Activated naive CD8-positive, alpha-beta T cell (primary cell): ENCODE measurements around the gene C5AR1.
A peak's percentile ranks its signal among the peaks of the same experiment; 100 is the strongest.
"Not testable (repeated sequence)": the region's sequence is repeated elsewhere in the genome, so short reads cannot be mapped to it uniquely, and the experiment has no call there.

ENCODE experiments used
- H3K27ac Mint-ChIP-seq: one replicate; pipeline ENCODE4 v1.8.0; 2021; ENCODE audit warnings: mixed read lengths
- H3K27me3 Mint-ChIP-seq: one replicate; pipeline ENCODE4 v1.8.0; 2021; ENCODE audit warnings: mixed read lengths
- H3K36me3 Mint-ChIP-seq: one replicate; pipeline ENCODE4 v1.8.0; 2021; ENCODE audit warnings: mixed read lengths
- H3K4me1 Mint-ChIP-seq: one replicate; pipeline ENCODE4 v1.8.0; 2021; ENCODE audit warnings: low read depth, mixed read lengths
- H3K4me3 Mint-ChIP-seq: one replicate; pipeline ENCODE4 v1.8.0; 2021; ENCODE audit warnings: mild to moderate bottlenecking, mixed read lengths
- H3K9me3 Mint-ChIP-seq: one replicate; pipeline ENCODE4 v1.8.0; 2021; ENCODE audit warnings: low read depth, mixed read lengths

Gene C5AR1

DNA sequence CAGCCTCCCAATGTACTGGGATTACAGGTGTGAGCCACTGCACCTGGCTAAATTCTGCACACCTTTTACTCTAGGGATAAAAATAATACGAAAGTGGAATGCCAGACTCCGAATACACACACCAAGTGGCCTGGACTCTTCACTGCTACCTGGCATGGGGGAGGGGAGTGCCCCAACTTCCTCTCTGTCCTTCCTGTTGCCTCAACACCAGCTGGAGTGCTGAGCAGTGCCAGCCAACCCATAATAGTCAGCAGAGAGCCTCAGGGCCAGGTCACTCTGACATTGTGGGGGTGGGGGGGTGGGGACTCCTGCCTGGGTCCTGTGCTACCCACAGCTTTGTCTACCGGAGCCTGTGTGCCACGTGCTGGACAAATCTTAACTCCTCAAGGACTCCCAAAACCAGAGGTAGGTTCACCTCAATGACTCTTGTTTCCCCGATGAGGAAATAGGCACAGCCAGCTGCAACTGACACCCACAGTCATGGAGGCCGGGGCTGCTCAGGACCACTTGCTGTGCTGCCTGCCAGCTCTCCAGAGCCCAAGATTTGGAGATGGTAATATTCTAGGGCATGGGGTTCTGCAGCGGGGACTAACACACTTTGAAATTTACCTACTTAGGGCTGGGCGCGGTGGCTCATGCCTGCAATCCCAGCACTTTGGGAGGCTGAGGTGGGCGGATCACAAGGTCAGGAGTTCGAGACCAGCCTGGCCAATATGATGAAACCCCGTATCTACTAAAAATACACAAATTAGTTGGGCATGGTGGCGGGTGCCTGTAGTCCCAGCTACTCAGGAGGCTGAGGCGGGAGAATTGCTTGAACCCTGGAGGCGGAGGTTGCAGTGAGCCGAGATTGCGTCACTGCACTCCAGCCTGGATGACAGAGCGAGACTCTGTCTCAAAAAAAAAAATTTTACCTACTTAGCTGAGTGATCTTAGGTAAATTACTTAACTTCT lies 27.4 kb downstream of the C5AR1 start:
- H3K36me3 Mint-ChIP-seq, H3K9me3 Mint-ChIP-seq, H3K4me3 Mint-ChIP-seq, H3K4me1 Mint-ChIP-seq, H3K27ac Mint-ChIP-seq, H3K27me3 Mint-ChIP-seq: not testable (repeated sequence)

DNA sequence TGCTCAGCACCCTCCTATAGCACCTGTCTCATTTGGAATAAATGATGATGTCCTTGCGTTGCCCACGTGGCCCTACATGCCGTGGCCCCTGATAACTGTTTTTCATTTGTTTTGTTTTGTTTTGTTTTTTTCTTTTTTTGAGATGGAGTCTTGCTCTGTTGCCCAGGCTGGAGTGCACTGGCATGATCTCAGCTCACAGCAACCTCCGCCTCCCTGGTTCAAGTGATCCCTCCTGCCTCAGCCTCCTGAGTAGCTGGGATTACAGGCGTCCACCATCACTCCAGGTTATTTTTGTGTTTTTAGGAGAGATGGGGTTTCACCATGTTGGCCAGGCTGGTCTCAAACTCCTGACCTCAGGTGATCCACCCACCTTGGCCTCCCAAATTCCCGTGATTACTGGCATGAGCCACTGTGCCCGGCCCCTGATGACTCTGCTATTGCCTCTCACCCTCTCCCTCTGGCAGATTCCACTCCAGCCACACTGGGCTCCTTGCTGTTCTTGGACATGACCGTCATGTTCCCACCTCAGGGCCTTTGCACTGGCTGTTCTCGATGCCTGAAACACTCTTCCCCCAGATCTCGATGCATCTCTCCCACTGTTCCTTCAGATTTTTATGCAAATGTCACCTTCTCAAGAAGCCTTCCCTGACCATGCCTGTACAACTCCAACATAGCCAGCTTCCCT lies 29.7 kb downstream of the C5AR1 start:
- no peaks in the 10 kb centered on the region for H3K9me3 Mint-ChIP-seq
- H3K4me1 Mint-ChIP-seq = peaks cover 5% of the 10 kb centered on the region
- H3K36me3 Mint-ChIP-seq = no peaks in the 10 kb centered on the region
- H3K4me3 Mint-ChIP-seq = no peak overlapping the region
- H3K27me3 Mint-ChIP-seq = no peaks in the 10 kb centered on the region
- no peak overlapping the region for H3K27ac Mint-ChIP-seq

DNA sequence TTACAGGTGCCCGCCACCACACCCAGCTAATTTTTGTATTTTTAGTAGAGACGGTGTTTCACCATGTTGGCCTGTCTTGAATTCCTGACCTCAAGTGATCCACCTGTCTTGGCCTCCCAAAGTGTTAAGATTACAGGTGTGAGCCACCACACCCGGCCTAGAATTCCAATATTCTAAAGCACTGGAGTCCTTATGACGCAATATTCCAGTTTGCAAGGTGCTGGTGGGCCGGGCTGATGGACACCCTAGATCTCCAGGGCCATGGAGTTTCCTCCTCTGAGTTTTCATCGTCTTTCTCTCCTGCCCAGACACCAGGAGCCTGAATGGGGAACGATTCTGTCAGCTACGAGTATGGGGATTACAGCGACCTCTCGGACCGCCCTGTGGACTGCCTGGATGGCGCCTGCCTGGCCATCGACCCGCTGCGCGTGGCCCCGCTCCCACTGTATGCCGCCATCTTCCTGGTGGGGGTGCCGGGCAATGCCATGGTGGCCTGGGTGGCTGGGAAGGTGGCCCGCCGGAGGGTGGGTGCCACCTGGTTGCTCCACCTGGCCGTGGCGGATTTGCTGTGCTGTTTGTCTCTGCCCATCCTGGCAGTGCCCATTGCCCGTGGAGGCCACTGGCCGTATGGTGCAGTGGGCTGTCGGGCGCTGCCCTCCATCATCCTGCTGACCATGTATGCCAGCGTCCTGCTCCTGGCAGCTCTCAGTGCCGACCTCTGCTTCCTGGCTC lies 31.0 kb downstream of the C5AR1 start:
- Mint-ChIP-seq H3K27ac (no peak overlapping the region), H3K4me3 (no peak overlapping the region), H3K9me3 (no peaks in the 10 kb centered on the region), H3K27me3 (no peaks in the 10 kb centered on the region), H3K36me3 (no peaks in the 10 kb centered on the region), H3K4me1 (peaks cover 5% of the 10 kb centered on the region)

DNA sequence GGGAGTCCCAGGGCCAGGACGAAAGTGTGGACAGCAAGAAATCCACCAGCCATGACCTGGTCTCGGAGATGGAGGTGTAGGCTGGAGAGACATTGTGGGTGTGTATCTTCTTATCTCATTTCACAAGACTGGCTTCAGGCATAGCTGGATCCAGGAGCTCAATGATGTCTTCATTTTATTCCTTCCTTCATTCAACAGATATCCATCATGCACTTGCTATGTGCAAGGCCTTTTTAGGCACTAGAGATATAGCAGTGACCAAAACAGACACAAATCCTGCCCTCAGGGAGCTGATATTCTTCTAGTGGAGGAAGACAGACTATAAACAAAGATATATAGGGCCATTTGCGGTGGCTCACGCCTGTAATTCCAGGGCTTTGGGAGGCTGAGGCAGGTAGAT lies 32.1 kb downstream of the C5AR1 start:
- Mint-ChIP-seq H3K27me3 (no peaks in the 10 kb centered on the region), H3K36me3 (no peaks in the 10 kb centered on the region)

DNA sequence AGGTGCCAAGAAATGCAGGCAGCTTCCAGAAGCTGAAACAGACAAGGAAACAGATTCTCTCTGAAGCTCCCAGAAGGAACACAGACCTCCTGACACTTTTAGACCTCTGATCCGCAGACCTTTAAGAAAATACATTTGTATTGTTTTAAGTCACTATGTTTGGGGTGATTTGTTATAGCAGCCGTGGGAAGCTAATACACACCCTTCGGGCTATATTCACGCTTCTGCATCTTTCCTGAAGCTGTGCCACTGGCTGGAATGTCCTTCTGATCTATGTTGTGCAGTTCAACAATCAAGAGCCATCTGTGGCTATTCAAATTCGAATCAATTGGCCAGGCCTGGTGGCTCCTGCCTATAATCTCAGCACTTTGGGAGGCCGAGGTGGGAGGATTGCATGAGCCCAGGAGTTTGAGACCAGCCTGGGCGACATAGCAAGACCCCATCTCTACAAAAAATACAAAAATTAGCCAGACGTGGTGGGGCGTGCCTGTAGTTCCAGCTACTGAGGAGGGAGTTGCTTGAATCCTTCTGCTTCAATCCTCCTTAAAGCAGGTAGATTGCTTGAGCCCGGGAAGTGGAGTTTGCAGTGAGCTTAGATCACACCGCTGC lies 33.6 kb downstream of the C5AR1 start:
- H3K27me3 Mint-ChIP-seq = no peaks in the 10 kb centered on the region
- H3K27ac Mint-ChIP-seq = no peak overlapping the region
- no peak overlapping the region for H3K4me3 Mint-ChIP-seq
- no peaks in the 10 kb centered on the region for H3K9me3 Mint-ChIP-seq
- H3K4me1 Mint-ChIP-seq = peaks cover under 1% of the 10 kb centered on the region
- H3K36me3 Mint-ChIP-seq = no peaks in the 10 kb centered on the region

More for the DNA sequence above, 32.1 kb downstream of the C5AR1 start:
- H3K4me3 Mint-ChIP-seq = no peak overlapping the region
- H3K27ac Mint-ChIP-seq = no peak overlapping the region
- no peaks in the 10 kb centered on the region for H3K9me3 Mint-ChIP-seq
- peaks cover under 1% of the 10 kb centered on the region for H3K4me1 Mint-ChIP-seq

DNA sequence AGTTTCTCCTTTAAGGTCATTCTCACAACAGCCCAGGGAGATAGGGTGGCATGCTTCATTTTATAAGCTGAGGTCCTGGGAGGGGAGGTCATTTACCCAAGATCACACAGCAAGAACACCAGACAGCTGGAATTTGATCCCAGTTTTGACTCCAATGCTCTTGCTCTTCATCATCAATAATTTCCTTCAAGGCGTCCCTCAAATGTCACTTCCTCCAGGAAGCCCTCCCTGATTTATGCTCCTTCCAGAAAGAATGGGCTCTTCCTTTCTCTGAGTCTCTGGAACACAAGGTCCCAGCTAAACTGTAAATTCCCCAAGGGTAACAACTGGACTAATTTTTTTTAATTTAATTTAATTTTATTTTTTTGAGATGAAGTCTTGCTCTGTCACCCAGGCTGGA lies 34.8 kb downstream of the C5AR1 start:
- Mint-ChIP-seq H3K27ac (no peak overlapping the region), H3K27me3 (no peaks in the 10 kb centered on the region), H3K4me1 (peaks cover 10% of the 10 kb centered on the region), H3K9me3 (no peaks in the 10 kb centered on the region), H3K36me3 (no peaks in the 10 kb centered on the region), H3K4me3 (no peak overlapping the region)

DNA sequence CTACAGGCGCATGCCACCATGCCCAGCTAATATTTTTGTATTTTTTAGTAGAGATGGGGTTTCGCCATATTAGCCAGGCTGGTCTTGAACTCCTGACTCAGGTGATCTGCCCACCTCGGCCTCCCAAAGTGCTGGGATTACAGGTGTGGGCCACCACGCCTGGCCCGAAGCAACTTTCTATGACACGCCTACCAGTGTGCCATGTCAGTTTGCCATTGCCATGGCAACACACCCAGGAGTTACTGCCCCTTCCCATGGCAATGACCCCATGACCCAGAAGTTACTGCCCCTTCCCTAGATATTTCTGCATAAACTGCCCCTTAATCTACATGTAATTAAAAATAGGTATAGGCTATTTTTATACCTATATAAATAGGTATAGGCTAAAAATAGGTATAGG lies 36.4 kb downstream of the C5AR1 start:
- not testable (repeated sequence) for H3K27me3 Mint-ChIP-seq, H3K36me3 Mint-ChIP-seq, H3K4me3 Mint-ChIP-seq, H3K9me3 Mint-ChIP-seq, H3K27ac Mint-ChIP-seq
- peaks cover 23% of the 10 kb centered on the region for H3K4me1 Mint-ChIP-seq

DNA sequence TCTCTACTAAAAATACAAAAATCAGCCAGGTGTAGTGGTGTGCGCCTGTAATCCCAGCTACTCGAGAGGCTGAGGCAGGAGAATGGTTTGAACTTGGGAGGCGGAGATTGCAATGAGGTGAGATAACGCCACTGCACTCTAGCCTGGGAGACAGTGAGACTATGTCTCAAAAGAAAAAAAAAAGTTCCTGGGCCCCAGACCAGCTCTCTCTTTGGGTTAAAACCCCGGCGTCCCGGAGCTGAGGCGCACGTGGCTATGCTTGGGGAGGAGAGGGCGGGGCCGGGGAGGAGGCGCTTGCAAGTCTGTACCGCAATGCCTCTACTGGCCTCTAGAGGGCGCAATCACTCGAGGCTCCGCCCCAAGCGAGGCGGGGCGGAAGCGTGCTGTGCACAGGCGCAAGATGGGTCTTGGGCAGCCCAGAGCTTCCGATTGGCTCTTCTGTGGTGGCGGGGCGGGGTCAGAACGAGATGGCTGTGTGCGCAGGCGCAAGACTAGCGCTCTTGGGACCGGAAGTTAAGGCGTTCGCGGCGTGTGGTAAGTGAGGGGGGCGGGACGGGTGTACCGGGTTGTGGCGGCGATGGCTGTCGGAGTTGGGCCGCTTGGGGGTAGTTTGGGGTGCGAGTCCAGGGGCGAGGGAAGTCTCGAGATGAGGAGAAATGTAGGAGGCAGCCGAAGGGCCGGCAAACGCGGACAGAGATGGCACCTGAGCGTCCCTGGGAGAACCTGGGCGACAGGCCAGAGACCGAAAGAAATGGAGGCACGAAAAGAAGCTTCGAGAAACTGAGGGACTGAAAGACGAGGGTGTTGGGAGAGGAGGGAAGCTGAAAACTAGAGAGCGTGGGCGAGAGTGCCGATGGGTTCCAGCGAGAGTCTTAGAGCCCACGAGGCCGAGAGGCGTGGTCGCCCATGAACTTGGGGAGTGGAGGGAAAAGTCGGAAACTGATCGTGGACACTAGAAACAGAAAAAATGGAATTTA lies 39.4 kb downstream of the C5AR1 start, which contains the start of gene DHX34:
TSS of gene DHX34 (plus strand) at position 497 of the 977 bp plus-strand sequence. CDS start 3,716 bp downstream, outside the sequence.
- Mint-ChIP-seq H3K9me3 (no peaks in the 10 kb centered on the region), H3K4me3 (peak within 1 kb of the TSS; percentile 97), H3K4me1 (peaks cover 40% of the 10 kb centered on the region), H3K27ac (peak within 1 kb of the TSS; percentile 96), H3K27me3 (no peaks in the 10 kb centered on the region), H3K36me3 (peaks cover 10% of the 10 kb centered on the region)

DNA sequence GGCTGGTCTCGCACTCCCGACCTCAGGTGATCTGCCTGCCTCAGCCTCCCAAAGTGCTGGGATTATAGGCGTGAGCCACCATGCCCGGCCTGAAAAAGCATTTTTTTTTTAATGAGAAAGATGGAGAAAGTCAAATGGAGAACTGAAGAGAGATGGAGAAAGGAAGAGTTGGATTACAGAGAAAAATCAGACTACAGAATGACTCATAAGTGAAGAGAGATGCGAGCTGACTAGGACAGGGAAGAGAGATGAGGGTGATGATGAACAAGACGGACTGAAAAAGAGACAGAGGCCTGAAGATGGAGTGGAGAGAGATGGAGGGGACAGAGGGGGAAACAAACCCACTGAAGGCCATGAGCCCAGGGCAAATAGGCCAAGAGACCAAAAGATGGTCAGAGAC lies 41.0 kb downstream of the C5AR1 start:
- H3K36me3 Mint-ChIP-seq = peaks cover 12% of the 10 kb centered on the region
- H3K4me1 Mint-ChIP-seq = peaks cover 45% of the 10 kb centered on the region
- H3K9me3 Mint-ChIP-seq = no peaks in the 10 kb centered on the region
- H3K27me3 Mint-ChIP-seq = no peaks in the 10 kb centered on the region
- peak overlapping the region; percentile 97 for H3K4me3 Mint-ChIP-seq
- H3K27ac Mint-ChIP-seq = peak overlapping the region; percentile 47

DNA sequence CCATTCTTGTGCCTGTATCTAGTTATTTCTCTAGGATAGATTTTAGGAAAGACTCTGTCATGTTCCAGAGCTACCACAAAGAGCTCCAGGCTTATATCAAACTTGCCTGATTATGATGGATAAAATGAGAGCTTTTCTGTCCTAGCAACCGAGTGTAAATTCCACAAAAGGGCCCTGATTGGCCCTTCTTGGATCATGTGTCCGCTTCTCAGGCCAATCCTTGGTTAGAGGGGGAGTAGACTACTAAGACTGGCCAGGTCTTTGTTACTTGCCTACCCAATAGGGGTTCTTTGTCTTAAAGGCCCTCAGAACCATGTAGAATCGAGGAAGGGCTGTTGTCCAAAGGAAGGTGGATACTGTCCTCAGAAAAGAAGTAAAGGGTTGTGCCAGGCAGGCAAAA lies 41.9 kb downstream of the C5AR1 start:
- peak overlapping the region; percentile 46 for H3K27ac Mint-ChIP-seq
- H3K4me3 Mint-ChIP-seq = peak overlapping the region; percentile 47
- H3K4me1 Mint-ChIP-seq = peaks cover 48% of the 10 kb centered on the region
- no peaks in the 10 kb centered on the region for H3K27me3 Mint-ChIP-seq
- H3K9me3 Mint-ChIP-seq = no peaks in the 10 kb centered on the region
- H3K36me3 Mint-ChIP-seq = peaks cover 16% of the 10 kb centered on the region

DNA sequence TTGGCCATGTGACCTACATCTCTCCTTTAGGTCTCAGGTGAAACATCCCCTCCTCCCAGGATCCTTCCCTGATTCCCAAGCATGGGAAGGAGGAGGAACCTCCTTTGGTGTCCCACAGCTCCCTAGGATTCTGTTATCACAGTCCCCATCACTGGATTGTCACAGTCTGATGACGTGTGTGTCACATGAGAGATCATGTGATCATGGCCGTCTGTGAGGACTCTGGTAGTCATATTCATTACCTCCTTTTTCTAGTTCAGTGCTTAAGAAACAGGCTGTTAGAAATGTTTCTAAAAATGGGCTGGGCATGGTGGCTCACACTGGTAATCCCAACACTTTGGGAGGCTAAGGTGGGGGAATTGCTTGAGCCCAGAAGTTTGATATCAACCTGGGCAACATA lies 42.4 kb downstream of the C5AR1 start:
- Mint-ChIP-seq H3K36me3 (peaks cover 16% of the 10 kb centered on the region), H3K4me1 (peaks cover 48% of the 10 kb centered on the region), H3K4me3 (peak overlapping the region; percentile 30), H3K27me3 (no peaks in the 10 kb centered on the region), H3K27ac (no peak overlapping the region), H3K9me3 (no peaks in the 10 kb centered on the region)

DNA sequence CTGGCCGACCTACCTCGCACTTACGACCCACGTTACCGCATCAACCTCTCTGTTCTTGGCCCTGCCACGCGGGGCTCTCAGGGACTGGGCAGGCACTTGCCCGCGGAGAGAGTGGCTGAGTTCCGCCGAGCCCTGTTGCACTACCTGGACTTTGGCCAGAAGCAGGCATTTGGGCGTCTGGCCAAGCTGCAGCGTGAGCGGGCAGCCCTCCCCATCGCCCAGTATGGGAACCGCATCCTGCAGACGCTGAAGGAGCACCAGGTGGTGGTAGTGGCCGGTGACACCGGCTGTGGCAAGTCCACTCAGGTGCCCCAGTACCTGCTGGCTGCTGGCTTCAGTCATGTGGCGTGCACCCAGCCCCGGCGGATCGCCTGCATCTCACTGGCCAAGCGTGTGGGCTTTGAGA lies 43.6 kb downstream of the C5AR1 start:
- Mint-ChIP-seq H3K27me3 (no peaks in the 10 kb centered on the region), H3K4me3 (no peak overlapping the region), H3K27ac (no peak overlapping the region), H3K4me1 (peaks cover 48% of the 10 kb centered on the region), H3K9me3 (no peaks in the 10 kb centered on the region), H3K36me3 (peaks cover 16% of the 10 kb centered on the region)

DNA sequence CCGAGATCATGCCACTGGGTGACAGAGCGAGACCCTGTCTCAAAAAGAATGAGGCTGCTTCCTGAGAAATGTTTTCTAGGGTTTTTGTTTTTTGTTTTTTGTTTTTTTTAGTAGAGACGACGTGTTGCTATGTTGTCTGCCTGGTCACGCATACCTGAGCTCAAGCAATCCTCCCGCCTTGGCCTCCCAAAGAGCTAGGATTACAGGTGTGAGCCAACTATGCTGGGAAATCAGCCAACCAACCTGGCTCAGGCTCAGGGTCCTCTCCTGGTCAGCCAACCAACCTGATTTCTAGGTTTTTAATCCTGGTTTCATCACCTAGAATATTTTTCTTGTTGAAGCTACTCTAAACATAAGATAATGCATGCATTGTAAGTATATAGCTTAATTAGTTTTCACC lies 47.2 kb downstream of the C5AR1 start:
- Mint-ChIP-seq H3K27ac (no peak overlapping the region), H3K36me3 (peaks cover 16% of the 10 kb centered on the region), H3K27me3 (no peaks in the 10 kb centered on the region), H3K4me3 (no peak overlapping the region), H3K4me1 (peaks cover 18% of the 10 kb centered on the region), H3K9me3 (no peaks in the 10 kb centered on the region)
